ENCODE data around the gene KCNJ9.
"Not testable (repeated sequence)": the region's sequence is repeated elsewhere in the genome, so short reads cannot be mapped to it uniquely, and the experiment has no call there.

The KCNJ9 gene

GRCh38 chr1:160081261-160081936 is at the start of gene KCNJ9:
Gene KCNJ9, plus strand, starts transcription at chr1:160081538. Its CDS starts 2,493 bp downstream, at chr1:160084031.
- H3K27me3 Mint-ChIP-seq = peaks cover 35% of the 10 kb centered on the region
- H3K9me3 Mint-ChIP-seq (ENCODE audit: low read depth) = no peaks in the 10 kb centered on the region
- no peak within 1 kb of the TSS for H3K4me3 Mint-ChIP-seq
- H3K36me3 Mint-ChIP-seq = no peaks in the 10 kb centered on the region
- peaks cover 15% of the 10 kb centered on the region for H3K4me1 Mint-ChIP-seq (ENCODE audit: low read depth)
- no peak within 1 kb of the TSS for H3K27ac Mint-ChIP-seq

GRCh38 chr1:160032165-160032820 is 49.0 kb upstream of the KCNJ9 start:
- H3K4me1 Mint-ChIP-seq (ENCODE audit: low read depth) = peaks cover 35% of the 10 kb centered on the region
- H3K27ac Mint-ChIP-seq = peak overlapping the region; percentile 89
- peak overlapping the region; percentile 97 for H3K4me3 Mint-ChIP-seq
- peaks cover 5% of the 10 kb centered on the region for H3K36me3 Mint-ChIP-seq
- no peaks in the 10 kb centered on the region for H3K27me3 Mint-ChIP-seq
- no peaks in the 10 kb centered on the region for H3K9me3 Mint-ChIP-seq (ENCODE audit: low read depth)

- Mint-ChIP-seq H3K27me3 (peaks cover 4% of the 10 kb centered on the region), H3K4me1 (ENCODE audit: low read depth) (no peaks in the 10 kb centered on the region), H3K4me3 (no peak overlapping the region), H3K27ac (no peak overlapping the region), H3K36me3 (peaks cover 2% of the 10 kb centered on the region), H3K9me3 (ENCODE audit: low read depth) (no peaks in the 10 kb centered on the region)
These were observed 40.9 kb upstream of the KCNJ9 start for GRCh38 chr1:160040476-160040875.

GRCh38 chr1:160043543-160043942 is 37.8 kb upstream of the KCNJ9 start:
- Mint-ChIP-seq H3K27me3 (peaks cover 4% of the 10 kb centered on the region), H3K4me1 (ENCODE audit: low read depth) (peaks cover 11% of the 10 kb centered on the region), H3K9me3 (ENCODE audit: low read depth) (no peaks in the 10 kb centered on the region), H3K27ac (no peak overlapping the region), H3K36me3 (no peaks in the 10 kb centered on the region), H3K4me3 (no peak overlapping the region)

GRCh38 chr1:160045653-160046052 is 35.7 kb upstream of the KCNJ9 start:
- Mint-ChIP-seq H3K4me3 (no peak overlapping the region), H3K4me1 (ENCODE audit: low read depth) (peaks cover 11% of the 10 kb centered on the region), H3K9me3 (ENCODE audit: low read depth) (no peaks in the 10 kb centered on the region), H3K27me3 (peaks cover 6% of the 10 kb centered on the region), H3K36me3 (no peaks in the 10 kb centered on the region), H3K27ac (no peak overlapping the region)

- Mint-ChIP-seq H3K9me3 (ENCODE audit: low read depth) (no peaks in the 10 kb centered on the region), H3K4me3 (peak overlapping the region; percentile 81), H3K27me3 (peaks cover 6% of the 10 kb centered on the region), H3K36me3 (no peaks in the 10 kb centered on the region), H3K4me1 (ENCODE audit: low read depth) (peaks cover 11% of the 10 kb centered on the region), H3K27ac (peak overlapping the region; percentile 31)
These were observed 34.7 kb upstream of the KCNJ9 start for GRCh38 chr1:160046494-160047110.

- no peaks in the 10 kb centered on the region for H3K9me3 Mint-ChIP-seq (ENCODE audit: low read depth)
These were observed 34.0 kb upstream of the KCNJ9 start for GRCh38 chr1:160047111-160047991.

GRCh38 chr1:160048335-160048734 is 33.0 kb upstream of the KCNJ9 start:
- H3K27me3 Mint-ChIP-seq = peaks cover 6% of the 10 kb centered on the region
- H3K27ac Mint-ChIP-seq = no peak overlapping the region
- H3K9me3 Mint-ChIP-seq (ENCODE audit: low read depth) = no peaks in the 10 kb centered on the region
- H3K4me3 Mint-ChIP-seq = no peak overlapping the region
- H3K36me3 Mint-ChIP-seq = no peaks in the 10 kb centered on the region
- H3K4me1 Mint-ChIP-seq (ENCODE audit: low read depth) = peaks cover 11% of the 10 kb centered on the region

More at GRCh38 chr1:160047111-160047991, 34.0 kb upstream of the KCNJ9 start:
- H3K27me3 Mint-ChIP-seq = peaks cover 6% of the 10 kb centered on the region
- peak overlapping the region; percentile 81 for H3K4me3 Mint-ChIP-seq
- H3K4me1 Mint-ChIP-seq (ENCODE audit: low read depth) = peaks cover 11% of the 10 kb centered on the region
- H3K27ac Mint-ChIP-seq = peak overlapping the region; percentile 31
- no peaks in the 10 kb centered on the region for H3K36me3 Mint-ChIP-seq

- Mint-ChIP-seq H3K27me3 (peaks cover 6% of the 10 kb centered on the region), H3K9me3 (ENCODE audit: low read depth) (no peaks in the 10 kb centered on the region), H3K4me1 (ENCODE audit: low read depth) (peaks cover 13% of the 10 kb centered on the region), H3K36me3 (no peaks in the 10 kb centered on the region), H3K27ac (no peak overlapping the region), H3K4me3 (no peak overlapping the region)
These were observed 32.2 kb upstream of the KCNJ9 start for GRCh38 chr1:160049101-160049500.

- H3K27me3 Mint-ChIP-seq = not testable (repeated sequence)
These were observed 31.2 kb upstream of the KCNJ9 start for GRCh38 chr1:160050182-160050581.

GRCh38 chr1:160050619-160051018 is 30.7 kb upstream of the KCNJ9 start:
- Mint-ChIP-seq H3K9me3 (ENCODE audit: low read depth) (no peaks in the 10 kb centered on the region), H3K27ac (no peak overlapping the region), H3K4me3 (no peak overlapping the region), H3K27me3 (peaks cover 8% of the 10 kb centered on the region), H3K4me1 (ENCODE audit: low read depth) (peaks cover 15% of the 10 kb centered on the region), H3K36me3 (no peaks in the 10 kb centered on the region)

More at GRCh38 chr1:160050182-160050581, 31.2 kb upstream of the KCNJ9 start:
- H3K4me3 Mint-ChIP-seq; H3K9me3 Mint-ChIP-seq (ENCODE audit: low read depth); H3K36me3 Mint-ChIP-seq; H3K27ac Mint-ChIP-seq: not testable (repeated sequence)
- peaks cover 15% of the 10 kb centered on the region for H3K4me1 Mint-ChIP-seq (ENCODE audit: low read depth)

GRCh38 chr1:160052936-160053335 is 28.4 kb upstream of the KCNJ9 start:
- no peak overlapping the region for H3K4me3 Mint-ChIP-seq
- H3K4me1 Mint-ChIP-seq (ENCODE audit: low read depth) = peaks cover 4% of the 10 kb centered on the region
- no peaks in the 10 kb centered on the region for H3K9me3 Mint-ChIP-seq (ENCODE audit: low read depth)
- H3K36me3 Mint-ChIP-seq = no peaks in the 10 kb centered on the region
- no peak overlapping the region for H3K27ac Mint-ChIP-seq
- peaks cover 23% of the 10 kb centered on the region for H3K27me3 Mint-ChIP-seq

GRCh38 chr1:160053548-160054365 is 27.6 kb upstream of the KCNJ9 start:
- Mint-ChIP-seq H3K27me3 (peaks cover 22% of the 10 kb centered on the region), H3K4me1 (ENCODE audit: low read depth) (peaks cover 4% of the 10 kb centered on the region), H3K36me3 (no peaks in the 10 kb centered on the region), H3K27ac (no peak overlapping the region), H3K9me3 (ENCODE audit: low read depth) (no peaks in the 10 kb centered on the region), H3K4me3 (no peak overlapping the region)

GRCh38 chr1:160056648-160057169 is 24.6 kb upstream of the KCNJ9 start:
- Mint-ChIP-seq H3K27me3 (peaks cover 26% of the 10 kb centered on the region), H3K9me3 (ENCODE audit: low read depth) (no peaks in the 10 kb centered on the region), H3K4me3 (no peak overlapping the region), H3K27ac (no peak overlapping the region), H3K36me3 (no peaks in the 10 kb centered on the region), H3K4me1 (ENCODE audit: low read depth) (peaks cover 4% of the 10 kb centered on the region)

Data from activated naive CD8-positive, alpha-beta T cell (primary cell).